ENCODE data around the gene ESPN.
A peak's percentile ranks its signal among the peaks of the same experiment; 100 is the strongest.

DNA sequence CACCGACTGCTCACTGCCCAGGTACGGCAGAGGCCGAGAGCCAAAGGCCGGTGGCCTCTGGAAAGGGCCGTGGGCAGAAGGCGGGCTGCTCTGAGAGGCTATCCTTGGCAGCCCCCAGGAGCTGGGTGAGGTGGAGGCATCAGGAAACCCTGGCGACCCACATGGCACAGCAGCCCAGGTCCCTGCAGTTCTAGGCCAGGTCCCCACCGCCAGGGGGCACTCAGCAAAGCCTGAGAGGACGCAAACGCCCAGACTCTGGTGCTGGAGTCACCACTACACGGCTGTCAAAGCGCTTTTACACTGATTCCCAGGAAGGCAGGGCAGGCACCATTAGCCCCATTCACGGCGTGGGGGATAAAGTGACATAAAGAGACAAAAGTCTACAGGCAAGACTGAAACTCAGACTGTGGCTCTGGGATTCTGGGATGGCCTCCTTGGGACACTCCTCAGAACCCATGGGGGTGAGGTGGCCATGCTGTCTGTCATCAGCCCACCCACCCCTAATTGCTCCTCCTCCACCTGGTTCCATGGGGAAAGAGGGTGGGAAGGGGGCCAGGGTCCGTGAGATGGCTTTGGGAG is 61.9 kb downstream of the ESPN start:
- TF ChIP-seq, protein P1, sequence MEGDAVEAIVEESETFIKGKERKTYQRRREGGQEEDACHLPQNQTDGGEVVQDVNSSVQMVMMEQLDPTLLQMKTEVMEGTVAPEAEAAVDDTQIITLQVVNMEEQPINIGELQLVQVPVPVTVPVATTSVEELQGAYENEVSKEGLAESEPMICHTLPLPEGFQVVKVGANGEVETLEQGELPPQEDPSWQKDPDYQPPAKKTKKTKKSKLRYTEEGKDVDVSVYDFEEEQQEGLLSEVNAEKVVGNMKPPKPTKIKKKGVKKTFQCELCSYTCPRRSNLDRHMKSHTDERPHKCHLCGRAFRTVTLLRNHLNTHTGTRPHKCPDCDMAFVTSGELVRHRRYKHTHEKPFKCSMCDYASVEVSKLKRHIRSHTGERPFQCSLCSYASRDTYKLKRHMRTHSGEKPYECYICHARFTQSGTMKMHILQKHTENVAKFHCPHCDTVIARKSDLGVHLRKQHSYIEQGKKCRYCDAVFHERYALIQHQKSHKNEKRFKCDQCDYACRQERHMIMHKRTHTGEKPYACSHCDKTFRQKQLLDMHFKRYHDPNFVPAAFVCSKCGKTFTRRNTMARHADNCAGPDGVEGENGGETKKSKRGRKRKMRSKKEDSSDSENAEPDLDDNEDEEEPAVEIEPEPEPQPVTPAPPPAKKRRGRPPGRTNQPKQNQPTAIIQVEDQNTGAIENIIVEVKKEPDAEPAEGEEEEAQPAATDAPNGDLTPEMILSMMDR (conservative IDR thresholded peaks at IDR 0.05; ENCODE audit: low read length): peak; percentile 90
- TF ChIP-seq EZH2phosphoT487 (IDR thresholded peaks at IDR 0.05; ENCODE audit: borderline replicate concordance): no peak

Data from Loucy (cell line).